ENCODE results near the gene DENND4B. TPM values are rescaled to one million over a fixed set of nuclear protein-coding genes. Genes with fewer than 3 reads are reported as not detected.
"Not testable (repeated sequence)": the region's sequence is repeated elsewhere in the genome, so short reads cannot be mapped to it uniquely, and the experiment has no call there.

The DENND4B gene
- polyA plus RNA-seq, 1 of the 3 experiments (the other 2 are of a cell fraction): 29.6 TPM

GRCh38 chr1:153912349-153912748 is 34.2 kb downstream of the DENND4B start:
- CTCF ChIA-PET: interaction anchor here (0.9 kb wide), 1 partner anchor 23 kb away, joined by 4 read pairs; no protein-coding TSS in a partner anchor
- no peak overlapping the region for H3K4me2 ChIP-seq
- no peaks in the 10 kb centered on the region for H3K9me3 ChIP-seq
- H3K4me1 ChIP-seq (ENCODE audit: control insufficient read depth in 1 of 2, insufficient read depth in 2 of 2, low read depth in 1 of 2, low read length in 1 of 2): no peaks in the 10 kb centered on the region
- H3K79me2 ChIP-seq (ENCODE audit: insufficient read depth): peaks cover 100% of the 10 kb centered on the region
- H4K20me1 ChIP-seq (ENCODE audit: insufficient read depth): peaks cover 69% of the 10 kb centered on the region
- 94% methylated on average over 2 of the region's 2 CpGs for WGBS (ENCODE audit: low lambda C conversion rate)
- no peaks in the 10 kb centered on the region for H3K27me3 ChIP-seq (ENCODE audit: insufficient read depth)
- no peak for DNase-seq
- H2AFZ ChIP-seq (ENCODE audit: low read depth): no peak overlapping the region
- H3F3A ChIP-seq (replicated peaks; ENCODE audit: insufficient read depth): peaks cover 26% of the 10 kb centered on the region
- peaks cover 2 to 15% of the 10 kb centered on the region in 2 experiments for H3K36me3 ChIP-seq (replicated peaks in 1 of 2; ENCODE audit: control insufficient read depth in 1 of 2, insufficient read depth in 2 of 2, low read length in 1 of 2)
- POLR2A ChIA-PET: no interaction called here
- no peak overlapping the region for H3K27ac ChIP-seq (ENCODE audit: low read depth in 2 of 2, low read length in 1 of 2)
- no peak for TF ChIP-seq MEF2A (IDR thresholded peaks at IDR 0.05; ENCODE audit: borderline replicate concordance, low read depth)
- TF ChIP-seq CHD2 (IDR thresholded peaks at IDR 0.05; ENCODE audit: low read length, partially characterized antibody): no peak
- TF ChIP-seq FOSL2 (IDR thresholded peaks at IDR 0.05; ENCODE audit: borderline replicate concordance, low read depth): no peak
- no peak for TF ChIP-seq GATA2 (CRISPR knock-in tag; IDR thresholded peaks at IDR 0.05)
- no peak for TF ChIP-seq RCOR1 (IDR thresholded peaks at IDR 0.05; ENCODE audit: low read length)
- no peak for TF ChIP-seq TAF1 (IDR thresholded peaks at IDR 0.05; ENCODE audit: borderline replicate concordance, low read depth, low read length)
- TF ChIP-seq TCF12 (IDR thresholded peaks at IDR 0.05): no peak
- TF ChIP-seq GABPA (IDR thresholded peaks at IDR 0.05; ENCODE audit: low read depth): no peak
- TF ChIP-seq FOXJ3 (CRISPR knock-in tag; IDR thresholded peaks at IDR 0.05): no peak
- no peak for TF ChIP-seq RXRA (IDR thresholded peaks at IDR 0.05; ENCODE audit: borderline replicate concordance, low read depth)
- no peak for TF ChIP-seq USF2 (IDR thresholded peaks at IDR 0.05; ENCODE audit: borderline replicate concordance, low read depth, low read length)
- TF ChIP-seq MAX (IDR thresholded peaks at IDR 0.05; ENCODE audit: low read depth): no peak
- TF ChIP-seq RFX5 (IDR thresholded peaks at IDR 0.05; ENCODE audit: low read length): no peak
- no peak for TF ChIP-seq ELF1 (IDR thresholded peaks at IDR 0.05)
- no peaks in the 10 kb centered on the region for H3K9me2 ChIP-seq
- H3K9ac ChIP-seq: no peak overlapping the region
- no peak overlapping the region for H3K4me3 ChIP-seq (ENCODE audit: low read depth in 2 of 2, low read length in 1 of 2)

- DNase-seq; H3K4me3 ChIP-seq (ENCODE audit: low read depth in 2 of 2, low read length in 1 of 2); H3K27ac ChIP-seq (ENCODE audit: low read depth in 2 of 2, low read length in 1 of 2); H3K36me3 ChIP-seq (replicated peaks in 1 of 2; ENCODE audit: control insufficient read depth in 1 of 2, insufficient read depth in 2 of 2, low read length in 1 of 2); H3K27me3 ChIP-seq (ENCODE audit: insufficient read depth); H3K9me3 ChIP-seq; H2AFZ ChIP-seq (ENCODE audit: low read depth); H3K9me2 ChIP-seq; H3K9ac ChIP-seq; H3K4me2 ChIP-seq; H3K4me1 ChIP-seq (ENCODE audit: control insufficient read depth in 1 of 2, insufficient read depth in 2 of 2, low read depth in 1 of 2, low read length in 1 of 2): not testable (repeated sequence)
- WGBS (ENCODE audit: low lambda C conversion rate): 94% methylated on average over 6 of the region's 6 CpGs
- Histone ChIP-seq H4K20me1 (ENCODE audit: insufficient read depth) (peaks cover 68% of the 10 kb centered on the region), H3F3A (replicated peaks; ENCODE audit: insufficient read depth) (peaks cover 35% of the 10 kb centered on the region), H3K79me2 (ENCODE audit: insufficient read depth) (peaks cover 100% of the 10 kb centered on the region)
- ChIA-PET POLR2A (interaction anchor here (0.9 kb wide), 1 partner anchor 44 kb away, joined by 3 read pairs; no protein-coding TSS in a partner anchor), CTCF (interaction anchor here (1.2 to 2.9 kb wide), 3 partner anchors 9 to 76 kb away, joined by 3 to 10 read pairs (median 5); partner anchors contain the start of gene RAB13)
These were observed 36.0 kb downstream of the DENND4B start for GRCh38 chr1:153910560-153910959.

Measured in SK-N-SH (cell line).